Stomach (tissue), 9 donors: ENCODE measurements around the gene RERGL. TPM values are rescaled to one million over a fixed set of nuclear protein-coding genes. Genes with fewer than 3 reads are reported as not detected.

Experiments
- DNase-seq, 2 donors: peaks; one replicate each; pipeline versions ENCODE4 v3.0.0 to v3.0.0-alpha.2; 2013 to 2019
- H3K27ac ChIP-seq, 5 donors: fragments of 200-600 bp in 4 of 5; sonication (generic) in 4 of 5; one replicate each; pipeline ENCODE4 v1.5.1; 2013 to 2019; ENCODE audit warnings: mild to moderate bottlenecking in 1 of 5, moderate library complexity in 1 of 5
- H3K27me3 ChIP-seq, 3 donors: fragments of 200-600 bp; sonication (generic); one replicate each; pipeline ENCODE4 v1.5.1; 2017 to 2019; ENCODE audit warnings: mixed run types in 1 of 3
- H3K36me3 ChIP-seq, 4 donors: fragments of 200-600 bp; sonication (generic); 1 replicate in 3 of 4; 2 replicates in 1 of 4; pipeline ENCODE4 v1.5.1; 2016 to 2019
- H3K4me1 ChIP-seq, 4 donors: fragments of 200-600 bp; sonication (generic); one replicate each; pipeline ENCODE4 v1.5.1; 2016 to 2019
- H3K4me3 ChIP-seq, 4 donors: fragments of 200-600 bp; sonication (generic) in 3 of 4; one replicate each; pipeline ENCODE4 v1.5.1; 2016 to 2019; ENCODE audit warnings: mild to moderate bottlenecking in 1 of 4
- H3K9me3 ChIP-seq, 4 donors: fragments of 200-600 bp; sonication (generic); one replicate each; pipeline ENCODE4 v1.5.1; 2016 to 2019
- EP300 ChIP-seq: sonication (generic); formaldehyde crosslinking; IDR thresholded peaks from one replicate; pipeline ENCODE4 v1.6.1; 2017; ENCODE audit warnings: antibody characterized with exemption
- POLR2A ChIP-seq, 4 donors: fragments of 450-650 bp; IDR thresholded peaks; one replicate each; pipeline ENCODE4 v1.6.1; 2016; ENCODE audit warnings: antibody characterized with exemption in 4 of 4, control low read depth in 2 of 4, mild to moderate bottlenecking in 1 of 4, moderate library complexity in 1 of 4
- POLR2AphosphoS5 ChIP-seq, 3 donors: sonication (generic); formaldehyde crosslinking; IDR thresholded peaks; one replicate each; pipeline ENCODE4 v1.6.1; 2016; ENCODE audit warnings: antibody characterized with exemption in 3 of 3
- WGBS, 5 donors: extraction: QIAGEN DNeasy Blood & Tissue Kit in 3 of 5; methylation state at CpG; one replicate each; pipeline versions ENCODE4 v1.1.5 to v1.1.7; 2013 to 2018; 5-methylcytosine and 5-hydroxymethylcytosine counted together
- intact Hi-C: fragments of 100-400 bp; cut with DNase I; formaldehyde crosslinking; loops from one replicate; pipeline ENCODE4 v1.15.1; 2023; ENCODE audit warnings: low total_unique reads
- polyA plus RNA-seq, 3 donors: library from polyadenylated mRNA; stranded (reverse); fragments of 200-250 nt; gene quantifications; one replicate each; pipeline ENCODE4 v1.2.3, GENCODE V29; 2013
- total RNA-seq, 5 donors: library from RNA; depleted of rRNA; stranded (reverse); fragments of >200 nt; gene quantifications; one replicate each; pipeline versions ENCODE4 v1.1.0 to v1.2.3, GENCODE V29; 2014 to 2016
- TF ChIP-seq, protein P1 (sequence below), 7 experiments: fragments of 450-650 bp in 4 of 7; fragments of 200-600 bp in 3 of 7; sonication (generic) in 3 of 7; IDR thresholded peaks; one replicate each; pipeline ENCODE4 v1.5.1; 2016 to 2019; ENCODE audit warnings: antibody characterized with exemption in 7 of 7, control low read depth in 2 of 7, mild to moderate bottlenecking in 1 of 7
- donor health status: healthy with polysubstance abuse.
- donor health status: Bipolar disorder and iron deficiency.
- donor health status: healthy.

The RERGL gene
- total and polyA plus RNA-seq, 8 donors, result 1.1 to 9.2 (median 4.6) TPM; not detected in 4

DNA sequence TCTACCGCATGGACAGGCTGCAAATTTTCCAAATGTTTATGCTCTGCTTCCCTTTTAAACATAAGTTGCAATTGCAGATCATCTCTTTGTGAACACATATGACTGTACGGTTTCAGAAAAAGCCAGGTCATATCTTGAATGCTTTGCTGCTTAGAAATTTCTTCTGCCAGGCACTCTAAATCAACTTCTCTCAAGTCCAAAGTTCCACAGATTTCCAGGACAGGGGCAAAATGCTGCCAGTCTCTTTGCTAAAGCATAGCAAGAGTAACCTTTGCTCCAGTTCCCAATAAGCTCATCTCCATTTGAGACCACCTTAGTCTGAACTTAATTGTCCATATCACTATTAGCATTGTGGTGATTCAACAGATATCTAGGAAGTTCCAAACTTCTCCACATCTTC, 13.6 kb upstream of the RERGL start:
- no peaks in the 10 kb centered on the region for H3K27me3 ChIP-seq
- intact Hi-C loops, result no loop called here
- H3K4me3 ChIP-seq, result no peak overlapping the region
- no peaks in the 10 kb centered on the region for H3K9me3 ChIP-seq
- TF ChIP-seq EP300, result no peak
- TF ChIP-seq, protein P1, sequence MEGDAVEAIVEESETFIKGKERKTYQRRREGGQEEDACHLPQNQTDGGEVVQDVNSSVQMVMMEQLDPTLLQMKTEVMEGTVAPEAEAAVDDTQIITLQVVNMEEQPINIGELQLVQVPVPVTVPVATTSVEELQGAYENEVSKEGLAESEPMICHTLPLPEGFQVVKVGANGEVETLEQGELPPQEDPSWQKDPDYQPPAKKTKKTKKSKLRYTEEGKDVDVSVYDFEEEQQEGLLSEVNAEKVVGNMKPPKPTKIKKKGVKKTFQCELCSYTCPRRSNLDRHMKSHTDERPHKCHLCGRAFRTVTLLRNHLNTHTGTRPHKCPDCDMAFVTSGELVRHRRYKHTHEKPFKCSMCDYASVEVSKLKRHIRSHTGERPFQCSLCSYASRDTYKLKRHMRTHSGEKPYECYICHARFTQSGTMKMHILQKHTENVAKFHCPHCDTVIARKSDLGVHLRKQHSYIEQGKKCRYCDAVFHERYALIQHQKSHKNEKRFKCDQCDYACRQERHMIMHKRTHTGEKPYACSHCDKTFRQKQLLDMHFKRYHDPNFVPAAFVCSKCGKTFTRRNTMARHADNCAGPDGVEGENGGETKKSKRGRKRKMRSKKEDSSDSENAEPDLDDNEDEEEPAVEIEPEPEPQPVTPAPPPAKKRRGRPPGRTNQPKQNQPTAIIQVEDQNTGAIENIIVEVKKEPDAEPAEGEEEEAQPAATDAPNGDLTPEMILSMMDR (IDR thresholded peaks at IDR 0.05), result no peak
- TF ChIP-seq POLR2AphosphoS5 (IDR thresholded peaks at IDR 0.05), result no peak
- TF ChIP-seq POLR2A (IDR thresholded peaks at IDR 0.05), result no peak
- no peaks in the 10 kb centered on the region for H3K36me3 ChIP-seq
- H3K27ac ChIP-seq, result no peak overlapping the region
- H3K4me1 ChIP-seq, result no peaks in the 10 kb centered on the region
- DNase-seq, result no peak
- 87 to 95% (median 91%) methylated on average over 2 of the region's 2 CpGs for WGBS, 5 donors

DNA sequence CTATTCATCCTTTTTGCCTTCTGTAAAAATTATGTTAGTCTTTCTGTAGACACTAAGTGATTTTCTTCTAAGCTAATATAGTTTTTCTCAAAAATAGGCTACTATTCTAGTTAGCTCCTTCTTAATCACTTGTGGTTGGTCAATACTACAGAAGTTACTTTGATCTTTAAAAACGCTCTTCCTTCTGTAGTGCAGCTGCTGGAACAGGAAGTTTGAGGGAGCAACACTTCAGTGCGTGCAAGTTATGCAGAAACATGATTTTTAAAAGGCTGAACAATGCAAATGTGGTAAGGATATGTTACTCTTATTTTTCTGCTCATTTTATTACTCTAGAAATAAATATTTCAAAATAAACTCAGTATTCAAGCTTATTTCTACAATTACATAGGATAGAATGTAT, 11.1 kb upstream of the RERGL start:
- Histone ChIP-seq H3K36me3 (no peaks in the 10 kb centered on the region), H3K27ac (no peak overlapping the region), H3K9me3 (peaks cover 0 to 6% (median 0%) of the 10 kb centered on the region in 4 donors), H3K27me3 (no peaks in the 10 kb centered on the region), H3K4me3 (no peak overlapping the region), H3K4me1 (no peaks in the 10 kb centered on the region)
- DNase-seq, result no peak
- intact Hi-C loops, result no loop called here
- TF ChIP-seq, protein P1 (IDR thresholded peaks at IDR 0.05), result no peak
- no peak for TF ChIP-seq POLR2AphosphoS5 (IDR thresholded peaks at IDR 0.05)
- TF ChIP-seq POLR2A (IDR thresholded peaks at IDR 0.05), result no peak
- TF ChIP-seq EP300, result no peak
- WGBS, 5 donors, result 33 to 42% (median 33%) methylated on average over 2 of the region's 2 CpGs

DNA sequence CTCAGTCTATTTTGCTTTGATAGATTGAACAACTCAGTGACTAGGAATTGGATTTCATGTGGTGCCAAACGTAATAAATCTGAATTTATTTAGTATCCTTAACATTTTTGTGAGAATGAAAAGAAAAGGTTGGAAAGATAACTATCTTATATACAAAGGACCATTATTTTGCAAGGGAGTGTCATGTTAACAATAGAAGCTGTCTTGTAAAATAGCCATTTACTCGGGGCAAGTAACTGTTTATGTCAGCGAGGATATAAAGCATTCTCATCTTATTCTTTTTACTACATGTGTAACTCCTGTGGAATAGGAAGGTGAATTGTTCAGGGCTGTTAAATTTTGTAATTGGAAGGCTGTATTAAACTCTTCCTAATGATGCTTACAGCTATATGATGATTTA, 5.9 kb downstream of the RERGL start:
- no peak for DNase-seq
- Histone ChIP-seq H3K36me3 (no peaks in the 10 kb centered on the region), H3K27ac (no peak overlapping the region), H3K4me3 (no peak overlapping the region), H3K9me3 (no peaks in the 10 kb centered on the region), H3K4me1 (no peaks in the 10 kb centered on the region), H3K27me3 (no peaks in the 10 kb centered on the region)
- intact Hi-C loops, result no loop called here
- TF ChIP-seq POLR2A (IDR thresholded peaks at IDR 0.05) (no peak), POLR2AphosphoS5 (IDR thresholded peaks at IDR 0.05) (no peak), EP300 (no peak)
- TF ChIP-seq, protein P1 (IDR thresholded peaks at IDR 0.05), result no peak
- WGBS, 5 donors, result 50 to 57% (median 54%) methylated on average over 3 of the region's 3 CpGs

DNA sequence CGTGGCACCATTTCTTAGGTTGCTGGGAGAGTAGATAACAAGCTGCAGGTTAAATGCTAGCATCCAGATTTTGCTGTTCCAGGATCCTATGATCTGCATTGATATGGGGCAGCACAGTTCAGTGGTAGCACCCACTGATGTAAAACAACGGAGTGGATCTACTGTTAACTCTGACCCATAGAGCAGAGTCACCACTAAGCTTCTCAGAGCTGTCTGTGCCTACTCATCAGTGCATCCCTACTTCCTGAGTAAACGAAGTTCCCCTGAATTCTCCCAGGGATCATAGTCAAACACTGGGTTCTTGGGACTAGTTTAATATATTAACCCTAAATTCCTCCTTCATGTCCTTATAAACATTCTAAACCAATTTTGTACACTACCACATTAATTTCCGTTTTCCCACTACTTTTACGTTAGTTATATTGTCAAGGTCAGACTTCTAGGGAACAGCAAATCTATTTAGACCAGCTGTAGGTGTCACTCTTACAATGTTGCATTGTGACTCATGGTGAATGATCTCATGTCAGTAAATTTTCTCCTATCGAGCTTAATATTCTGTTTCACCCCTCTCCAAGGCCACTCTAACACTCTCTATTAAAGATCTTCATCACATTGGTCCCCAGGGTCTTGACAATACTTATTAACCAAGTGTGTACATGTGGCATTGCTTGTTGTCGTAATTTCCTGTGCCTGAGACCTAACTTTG, 10.3 kb downstream of the RERGL start:
- no peak overlapping the region for H3K27ac ChIP-seq
- TF ChIP-seq EP300 (no peak), POLR2A (IDR thresholded peaks at IDR 0.05) (no peak), POLR2AphosphoS5 (IDR thresholded peaks at IDR 0.05) (no peak)
- TF ChIP-seq, protein P1 (IDR thresholded peaks at IDR 0.05), result no peak
- WGBS, 5 donors, result 63 to 80% (median 67%) methylated on average over 7 of the region's 7 CpGs

More for the DNA sequence above, 10.3 kb downstream of the RERGL start:
- Histone ChIP-seq H3K27me3 (no peaks in the 10 kb centered on the region), H3K9me3 (no peaks in the 10 kb centered on the region), H3K36me3 (no peaks in the 10 kb centered on the region), H3K4me3 (no peak overlapping the region), H3K4me1 (no peaks in the 10 kb centered on the region)
- DNase-seq, result no peak
- intact Hi-C loops, result no loop called here
